DND-41 (cell line): Measurements from ENCODE around the gene PIK3C2B.

Experiments
- CTCF ChIP-seq: IDR thresholded peaks from 2 replicates; pipeline ENCODE4 v1.5.1; 2012; ENCODE audit warnings: borderline replicate concordance, low read length, moderate library complexity, mild to moderate bottlenecking; ENCODE audit not compliant: poor library complexity, severe bottlenecking; ENCODE audit errors: extremely low read depth
- EZH2 ChIP-seq: IDR thresholded peaks from 3 replicates; pipeline ENCODE4 v1.6.1; 2012; ENCODE audit warnings: borderline replicate concordance, low read depth, mild to moderate bottlenecking, moderate library complexity, low read length, inconsistent platforms; ENCODE audit not compliant: severe bottlenecking

- no peak for TF ChIP-seq EZH2
- no peak for TF ChIP-seq CTCF
Measured at GRCh38 chr1:204471687-204472086, 22.9 kb downstream of the PIK3C2B start.
